K562 (cell line): ENCODE measurements around the gene MIEF2. TPM values are rescaled to one million over a fixed set of nuclear protein-coding genes. Genes with fewer than 3 reads are reported as not detected.

Experiments used
- ARID1B ChIP-seq: fragments of 450-650 bp; IDR thresholded peaks from 2 replicates; pipeline ENCODE4 v1.6.1; 2016; ENCODE audit warnings: antibody characterized with exemption, mild to moderate bottlenecking, inconsistent platforms
- ARNT ChIP-seq, 2 experiments: fragments of 450-650 bp; IDR thresholded peaks; 2 replicates each; pipeline ENCODE4 v1.6.1; 2016; ENCODE audit warnings: mild to moderate bottlenecking in 1 of 2
- CBFA2T2 ChIP-seq: fragments of 450-650 bp; conservative IDR thresholded peaks from 2 replicates; pipeline ENCODE4 v1.6.1; 2017; ENCODE audit warnings: mild to moderate bottlenecking
- CTCFL ChIP-seq: IDR thresholded peaks from 2 replicates; pipeline ENCODE4 v1.6.1; 2011; ENCODE audit warnings: borderline replicate concordance, low read depth, mild to moderate bottlenecking, moderate library complexity, low read length; ENCODE audit not compliant: insufficient read depth, poor library complexity, severe bottlenecking
- E2F6 ChIP-seq, 2 experiments: IDR thresholded peaks; 2 replicates each; pipeline ENCODE4 v1.6.1; 2011; ENCODE audit warnings: borderline replicate concordance in 1 of 2, control low read depth in 1 of 2, low read depth in 1 of 2, low read length in 1 of 2, mild to moderate bottlenecking in 1 of 2, mixed read lengths in 1 of 2, moderate library complexity in 1 of 2; ENCODE audit not compliant: insufficient read depth in 1 of 2, insufficient read length in 1 of 2, poor library complexity in 1 of 2, severe bottlenecking in 1 of 2; ENCODE audit errors: extremely low read depth in 1 of 2
- IFI16 ChIP-seq: fragments of 250-450 bp; sonication (Bioruptor Pico); IDR thresholded peaks from 2 replicates; pipeline ENCODE4 v2.1.2; 2022; ENCODE audit warnings: mild to moderate bottlenecking, inconsistent platforms
- NFE2L1 ChIP-seq: fragments of 450-650 bp; IDR thresholded peaks from 2 replicates; pipeline ENCODE4 v1.6.1; 2016; ENCODE audit warnings: missing genetic modification characterization, low read depth, mild to moderate bottlenecking, missing compliant biosample characterization, moderate library complexity, borderline replicate concordance
- NR2C2 ChIP-seq, 2 experiments: fragments of 200-800 bp in 1 of 2; sonication (Bioruptor generic) in 1 of 2; sonication (generic) in 1 of 2; formaldehyde crosslinking in 1 of 2; IDR thresholded peaks; 2 replicates each; pipeline versions ENCODE4 v1.6.1 to v1.8.0; 2016 to 2022; ENCODE audit warnings: mild to moderate bottlenecking in 1 of 2, missing compliant biosample characterization in 1 of 2, missing genetic modification characterization in 1 of 2, missing genetic modification reagents in 1 of 2
- PRDM10 ChIP-seq: fragments of 450-650 bp; IDR thresholded peaks from 2 replicates; pipeline ENCODE4 v1.6.1; 2018; ENCODE audit not compliant: partially characterized antibody
- SAFB2 ChIP-seq: fragments of 200-400 bp; formaldehyde crosslinking; IDR thresholded peaks from 2 replicates; pipeline ENCODE4 v1.6.1; 2018; ENCODE audit warnings: borderline replicate concordance, low read length, low read depth, moderate library complexity; ENCODE audit not compliant: severe bottlenecking
- SMARCE1 ChIP-seq: fragments of 450-650 bp; IDR thresholded peaks from 2 replicates; pipeline ENCODE4 v1.7.1; 2016; ENCODE audit warnings: mild to moderate bottlenecking
- TAF7 ChIP-seq: fragments of 450-650 bp; IDR thresholded peaks from 2 replicates; pipeline ENCODE4 v1.6.1; 2016; ENCODE audit warnings: missing genetic modification characterization, missing compliant biosample characterization
- TCF15 ChIP-seq: fragments of 250-450 bp; sonication (Bioruptor Pico); IDR thresholded peaks from 2 replicates; pipeline ENCODE4 v1.8.0; 2022; ENCODE audit warnings: moderate library complexity, mild to moderate bottlenecking, inconsistent platforms
- TFAP4 ChIP-seq: sonication (generic); formaldehyde crosslinking; IDR thresholded peaks from 2 replicates; pipeline ENCODE4 v1.8.0; 2022; ENCODE audit warnings: missing genetic modification reagents, mild to moderate bottlenecking, moderate library complexity, borderline replicate concordance
- ZNF224 ChIP-seq: sonication (generic); formaldehyde crosslinking; IDR thresholded peaks from 2 replicates; pipeline ENCODE4 v1.8.0; 2022; ENCODE audit warnings: mild to moderate bottlenecking, missing genetic modification reagents
- ZNF282 ChIP-seq: sonication (generic); formaldehyde crosslinking; IDR thresholded peaks from 2 replicates; pipeline ENCODE4 v1.8.1; 2023; ENCODE audit warnings: missing genetic modification reagents
- ZNF316 ChIP-seq: fragments of 450-650 bp; IDR thresholded peaks from 2 replicates; pipeline ENCODE4 v1.6.1; 2016
- ZNF436 ChIP-seq: fragments of 250-450, 450-650 bp; sonication (Bioruptor Pico); formaldehyde crosslinking; IDR thresholded peaks from 2 replicates; pipeline ENCODE4 v1.7.0; 2020; ENCODE audit warnings: mild to moderate bottlenecking
- polyA plus RNA-seq, 8 experiments: library from polyadenylated mRNA; depleted of rRNA in 4 of 8; stranded (reverse) in 5 of 8; unstranded in 3 of 8; fragments of >200 nt; fragmentation: Nextera tagmentation in 2 of 8; fragmentation: Illumina TruSeq in 1 of 8; extraction: Ambion mirVana in 2 of 8; extraction: Trizol in 1 of 8; gene quantifications; 2 replicates each; pipeline versions ENCODE4 v1.2.1 to v1.2.3, GENCODE V29; 2011 to 2014; ENCODE audit warnings: inconsistent platforms in 1 of 8, missing spikeins in 1 of 8
- total RNA-seq, 7 experiments: library from RNA; depleted of rRNA in 6 of 7; stranded (reverse); fragments of >200 nt in 6 of 7; fragmentation: Illumina TruSeq in 2 of 7; extraction: Trizol in 2 of 7; gene quantifications; 2 replicates each; pipeline versions ENCODE4 v1.2.1 to v1.2.3, GENCODE V29; 2011 to 2021; ENCODE audit warnings: low replicate concordance in 1 of 7

Gene MIEF2
- total and polyA plus RNA-seq, 9 of the 15 experiments (the other 6 are each of a cell fraction or from before 2014, with no cell fraction given) = 0.10 to 8.2 (median 2.4) TPM

GRCh38 chr17:18260332-18261145 lies at the start of gene MIEF2 (continued):
- TF ChIP-seq NFE2L1 (tag) = no peak
- no peak for TF ChIP-seq ARID1B
- TF ChIP-seq ZNF282 (CRISPR knock-in tag) = no peak
- TF ChIP-seq ZNF224 (CRISPR knock-in tag) = no peak
- no peak for TF ChIP-seq IFI16 (CRISPR knock-in tag)
- TF ChIP-seq ZNF436 (CRISPR knock-in tag) = no peak
- TF ChIP-seq E2F6 (IDR thresholded peaks at IDR 0.05; ENCODE audit: borderline replicate concordance in 1 of 2, extremely low read depth in 1 of 2, insufficient read depth in 1 of 2, insufficient read length in 1 of 2, low read depth in 1 of 2, low read length in 1 of 2, poor library complexity in 1 of 2, severe bottlenecking in 1 of 2) = peak; percentile 28 to 59
- TF ChIP-seq SAFB2 = no peak
- no peak for TF ChIP-seq ZNF316
- peak; percentile 88 for TF ChIP-seq TFAP4 (CRISPR knock-in tag)
- TF ChIP-seq NR2C2 (CRISPR knock-in tag; IDR thresholded peaks at IDR 0.05) = no peak; the same call in 1 of the 2 replicates
- TF ChIP-seq NR2C2 (tag; IDR thresholded peaks at IDR 0.05) = no peak
- TF ChIP-seq TCF15 (CRISPR knock-in tag) = no peak
- TF ChIP-seq ARNT (IDR thresholded peaks at IDR 0.05) = no peak
- no peak for TF ChIP-seq CBFA2T2
- TF ChIP-seq TAF7 (tag) = no peak
- TF ChIP-seq SMARCE1 = no peak
- no peak for TF ChIP-seq CTCFL
- TF ChIP-seq PRDM10 = peak; percentile 63
